SK-N-SH (cell line): ENCODE measurements around the gene FAM184A. TPM values are rescaled to one million over a fixed set of nuclear protein-coding genes. Genes with fewer than 3 reads are reported as not detected.

Source experiments
- CTCF ChIA-PET: fragments of 300-600, 350-600 bp; formaldehyde crosslinking; extraction: SDS; loops from one replicate; lab custom pipeline; 2021; lab: Yijun Ruan, JAX
- POLR2A ChIA-PET: fragments of 350-600 bp; sonication (Branson Sonifier 250); formaldehyde crosslinking; extraction: SDS; loops from one replicate; lab custom pipeline; 2020; ENCODE audit warnings: antibody characterized with exemption, inconsistent platforms; lab: Yijun Ruan, JAX
- DNase-seq: peaks from one replicate; pipeline ENCODE4 v3.0.0; 2012
- H2AFZ ChIP-seq: fragments of 200-600 bp; sonication (generic); 2 replicates; pipeline ENCODE4 v1.8.1; 2016; ENCODE audit warnings: antibody characterized with exemption, mild to moderate bottlenecking, low read depth
- H3F3A ChIP-seq: fragments of 200-600 bp; sonication (generic); replicated peaks from 2 replicates; pipeline ENCODE3; 2016; ENCODE audit warnings: antibody characterized with exemption, mild to moderate bottlenecking; ENCODE audit not compliant: insufficient read depth
- H3K27ac ChIP-seq, 2 experiments: fragments of 200-500 bp in 1 of 2; fragments of 200-600 bp in 1 of 2; sonication (Bioruptor generic) in 1 of 2; sonication (generic), shearing (Covaris generic) in 1 of 2; 2 replicates each; pipeline versions ENCODE4 v1.5.1 to v1.6.1; 2014 to 2016; ENCODE audit warnings: low read depth in 2 of 2, inconsistent platforms in 1 of 2, low read length in 1 of 2, mild to moderate bottlenecking in 1 of 2, mixed read lengths in 1 of 2
- H3K27me3 ChIP-seq: fragments of 200-600 bp; sonication (generic), shearing (Covaris generic); 2 replicates; pipeline ENCODE4 v1.6.1; 2016; ENCODE audit warnings: mixed run types; ENCODE audit not compliant: insufficient read depth
- H3K36me3 ChIP-seq, 2 experiments: fragments of 200-500 bp in 1 of 2; fragments of 200-600 bp in 1 of 2; sonication (Bioruptor generic) in 1 of 2; sonication (generic) in 1 of 2; replicated peaks in 1 of 2; 2 replicates each; pipeline versions ENCODE3 to v1.5.1; 2014 to 2016; ENCODE audit warnings: low read length in 1 of 2, mild to moderate bottlenecking in 1 of 2; ENCODE audit not compliant: insufficient read depth in 2 of 2, control insufficient read depth in 1 of 2
- H3K4me1 ChIP-seq, 2 experiments: fragments of 200-500 bp in 1 of 2; fragments of 200-600 bp in 1 of 2; sonication (Bioruptor generic) in 1 of 2; sonication (generic), shearing (Covaris generic) in 1 of 2; 2 replicates each; pipeline versions ENCODE4 v1.5.1 to v1.6.1; 2014 to 2016; ENCODE audit warnings: low read depth in 1 of 2, low read length in 1 of 2, mixed run types in 1 of 2; ENCODE audit not compliant: insufficient read depth in 2 of 2, control insufficient read depth in 1 of 2
- H3K4me2 ChIP-seq: fragments of 200-600 bp; sonication (generic), shearing (Covaris generic); 2 replicates; pipeline ENCODE4 v1.6.1; 2017; ENCODE audit warnings: mixed run types
- H3K4me3 ChIP-seq, 2 experiments: fragments of 200-500 bp in 1 of 2; fragments of 200-600 bp in 1 of 2; sonication (Bioruptor generic) in 1 of 2; sonication (generic), shearing (Covaris generic) in 1 of 2; 2 replicates each; pipeline versions ENCODE4 v1.5.1 to v1.8.1; 2014 to 2016; ENCODE audit warnings: low read depth in 2 of 2, inconsistent platforms in 1 of 2, low read length in 1 of 2, mild to moderate bottlenecking in 1 of 2, mixed read lengths in 1 of 2, moderate library complexity in 1 of 2
- H3K79me2 ChIP-seq: fragments of 200-600 bp; sonication (generic); 2 replicates; pipeline ENCODE4 v1.8.1; 2017; ENCODE audit warnings: mild to moderate bottlenecking; ENCODE audit not compliant: insufficient read depth
- H3K9ac ChIP-seq: fragments of 200-600 bp; sonication (generic); 2 replicates; pipeline ENCODE4 v1.6.1; 2017; ENCODE audit warnings: mixed run types
- H3K9me2 ChIP-seq: fragments of 200-600 bp; sonication (generic); 2 replicates; pipeline ENCODE4 v1.6.1; 2017; ENCODE audit warnings: mixed run types
- H3K9me3 ChIP-seq: fragments of 200-600 bp; sonication (generic); 2 replicates; pipeline ENCODE4 v1.6.1; 2017; ENCODE audit warnings: mixed run types, mild to moderate bottlenecking, moderate library complexity
- H4K20me1 ChIP-seq: fragments of 200-600 bp; sonication (generic); 2 replicates; pipeline ENCODE4 v1.6.1; 2017; ENCODE audit warnings: mild to moderate bottlenecking, mixed run types; ENCODE audit not compliant: insufficient read depth
- CHD2 ChIP-seq: fragments of 150-350 bp; IDR thresholded peaks from 2 replicates; pipeline ENCODE4 v1.6.1; 2018; ENCODE audit warnings: low read length; ENCODE audit not compliant: partially characterized antibody
- ELF1 ChIP-seq: IDR thresholded peaks from 2 replicates; pipeline ENCODE4 v1.4.0; 2012
- EZH2phosphoT487 ChIP-seq: fragments of 200-600 bp; sonication (generic); IDR thresholded peaks from 2 replicates; pipeline ENCODE4 v1.6.1; 2017; ENCODE audit warnings: low read depth, mixed run types, mild to moderate bottlenecking, antibody characterized with exemption, moderate library complexity, borderline replicate concordance
- GATA2 ChIP-seq: sonication (generic); formaldehyde crosslinking; IDR thresholded peaks from 2 replicates; pipeline ENCODE4 v1.5.0; 2020; ENCODE audit warnings: mild to moderate bottlenecking, missing genetic modification reagents
- JUND ChIP-seq: IDR thresholded peaks from 2 replicates; pipeline ENCODE4 v1.4.0; 2012
- MXI1 ChIP-seq: IDR thresholded peaks from 2 replicates; pipeline ENCODE4 v1.6.1; 2012; ENCODE audit warnings: mild to moderate bottlenecking, low read depth, low read length, improper control_type of control experiment
- NRF1 ChIP-seq: IDR thresholded peaks from 2 replicates; pipeline ENCODE4 v1.6.1; 2012; ENCODE audit warnings: low read depth, mild to moderate bottlenecking, low read length
- RAD21 ChIP-seq: IDR thresholded peaks from 2 replicates; pipeline ENCODE4 v1.6.1; 2012; ENCODE audit warnings: mild to moderate bottlenecking, low read length
- RCOR1 ChIP-seq: fragments of 150-350 bp; IDR thresholded peaks from 2 replicates; pipeline ENCODE4 v1.6.1; 2017; ENCODE audit warnings: antibody characterized with exemption, low read length
- SMC3 ChIP-seq: IDR thresholded peaks from 2 replicates; pipeline ENCODE4 v1.6.1; 2012; ENCODE audit warnings: low read depth, low read length, improper control_type of control experiment
- TAF1 ChIP-seq: IDR thresholded peaks from 2 replicates; pipeline ENCODE4 v1.6.1; 2012; ENCODE audit warnings: low read depth, mild to moderate bottlenecking, low read length, moderate library complexity, borderline replicate concordance
- TCF12 ChIP-seq: IDR thresholded peaks from 2 replicates; pipeline ENCODE4 v1.4.0; 2012
- TEAD4 ChIP-seq: IDR thresholded peaks from 2 replicates; pipeline ENCODE4 v1.4.0; 2012; ENCODE audit warnings: mild to moderate bottlenecking, borderline replicate concordance; ENCODE audit not compliant: insufficient read depth
- YY1 ChIP-seq: IDR thresholded peaks from 2 replicates; pipeline ENCODE4 v1.4.0; 2012; ENCODE audit warnings: low read depth, mild to moderate bottlenecking
- WGBS: methylation state at CpG from one replicate; pipeline ENCODE4 v1.1.6; 2017; ENCODE audit warnings: low lambda C conversion rate; 5-methylcytosine and 5-hydroxymethylcytosine counted together
- polyA plus RNA-seq, 3 experiments: library from polyadenylated mRNA; depleted of rRNA; stranded (reverse); fragments of >200 nt; gene quantifications; 2 replicates each; pipeline ENCODE4 v1.2.3, GENCODE V29; 2012
- TF ChIP-seq, protein P1 (sequence below): fragments of 200-600 bp; sonication (generic); IDR thresholded peaks from 2 replicates; pipeline ENCODE4 v1.6.1; 2017; ENCODE audit warnings: antibody characterized with exemption, mild to moderate bottlenecking, moderate library complexity
- TF ChIP-seq, protein P2 (sequence below): IDR thresholded peaks from 2 replicates; pipeline ENCODE4 v1.4.0; 2012; ENCODE audit warnings: low read depth, borderline replicate concordance
- TF ChIP-seq, protein P3 (sequence below): fragments of 150-350 bp; IDR thresholded peaks from 2 replicates; pipeline ENCODE4 v1.6.1; 2016; ENCODE audit warnings: mild to moderate bottlenecking, low read depth, low read length

FAM184A gene
- polyA plus RNA-seq, 1 of the 3 experiments (the other 2 are of a cell fraction), result 0.38 TPM

DNA sequence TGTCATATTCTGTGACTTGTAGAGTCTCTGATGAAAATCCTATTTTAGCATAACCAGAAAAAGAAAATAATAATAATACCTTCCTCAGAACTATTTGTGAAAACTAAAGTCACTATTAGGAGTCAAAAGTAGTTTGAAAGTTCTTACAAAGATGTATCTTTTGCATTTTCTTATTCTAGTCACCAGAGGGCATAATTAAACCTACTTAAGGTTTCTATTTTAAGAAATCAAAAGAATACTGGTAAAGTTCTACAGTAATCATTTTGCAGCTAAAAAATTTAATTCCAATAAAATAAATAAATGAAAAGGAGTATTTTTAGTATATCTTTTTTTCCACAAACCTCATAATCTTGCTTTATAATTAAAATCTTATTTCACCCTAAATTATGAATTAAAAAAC lies 115.5 kb downstream of the FAM184A start:
- no peak for DNase-seq
- Histone ChIP-seq H3K4me2 (no peak overlapping the region), H3K9me3 (no peaks in the 10 kb centered on the region; the same call in 1 of the 2 replicates), H3K4me3 (no peak overlapping the region), H3K4me1 (no peaks in the 10 kb centered on the region), H3K79me2 (no peaks in the 10 kb centered on the region), H3F3A (no peaks in the 10 kb centered on the region), H3K27ac (no peak overlapping the region), H3K36me3 (no peaks in the 10 kb centered on the region), H3K9me2 (no peaks in the 10 kb centered on the region; the same call in 1 of the 2 replicates), H3K27me3 (no peaks in the 10 kb centered on the region), H3K9ac (no peak overlapping the region), H2AFZ (peak overlapping the region; percentile 11; the same call in 1 of the 2 replicates), H4K20me1 (no peaks in the 10 kb centered on the region)
- TF ChIP-seq, protein P1, sequence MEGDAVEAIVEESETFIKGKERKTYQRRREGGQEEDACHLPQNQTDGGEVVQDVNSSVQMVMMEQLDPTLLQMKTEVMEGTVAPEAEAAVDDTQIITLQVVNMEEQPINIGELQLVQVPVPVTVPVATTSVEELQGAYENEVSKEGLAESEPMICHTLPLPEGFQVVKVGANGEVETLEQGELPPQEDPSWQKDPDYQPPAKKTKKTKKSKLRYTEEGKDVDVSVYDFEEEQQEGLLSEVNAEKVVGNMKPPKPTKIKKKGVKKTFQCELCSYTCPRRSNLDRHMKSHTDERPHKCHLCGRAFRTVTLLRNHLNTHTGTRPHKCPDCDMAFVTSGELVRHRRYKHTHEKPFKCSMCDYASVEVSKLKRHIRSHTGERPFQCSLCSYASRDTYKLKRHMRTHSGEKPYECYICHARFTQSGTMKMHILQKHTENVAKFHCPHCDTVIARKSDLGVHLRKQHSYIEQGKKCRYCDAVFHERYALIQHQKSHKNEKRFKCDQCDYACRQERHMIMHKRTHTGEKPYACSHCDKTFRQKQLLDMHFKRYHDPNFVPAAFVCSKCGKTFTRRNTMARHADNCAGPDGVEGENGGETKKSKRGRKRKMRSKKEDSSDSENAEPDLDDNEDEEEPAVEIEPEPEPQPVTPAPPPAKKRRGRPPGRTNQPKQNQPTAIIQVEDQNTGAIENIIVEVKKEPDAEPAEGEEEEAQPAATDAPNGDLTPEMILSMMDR, result peak; percentile 55
- no peak for TF ChIP-seq JUND
- ChIA-PET POLR2A (no interaction called here), CTCF (interaction anchor here (1.0 to 2.7 kb wide), 6 partner anchors 9 to 382 kb away, joined by 3 to 26 read pairs (median 4); partner anchors contain the start of gene FAM184A)

DNA sequence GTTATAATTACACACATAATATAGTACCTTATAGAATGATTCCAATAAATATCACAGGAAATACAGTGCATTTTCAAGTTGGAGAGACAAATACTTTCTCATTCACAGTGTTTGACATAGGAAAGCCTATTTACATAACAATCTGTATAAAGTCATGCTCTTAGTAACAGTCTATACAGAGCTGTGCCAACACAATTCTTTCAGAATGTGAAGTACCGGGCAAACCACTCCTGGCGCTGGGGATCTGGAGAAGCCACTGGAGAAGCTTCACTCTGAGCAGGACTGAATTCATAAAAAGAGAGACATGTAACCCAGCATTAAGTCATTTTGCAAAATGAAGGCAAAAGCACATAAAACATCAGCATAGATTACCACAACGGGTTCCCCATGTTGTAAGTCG lies 118.6 kb downstream of the FAM184A start:
- Histone ChIP-seq H3K4me1 (no peaks in the 10 kb centered on the region), H3K27me3 (no peaks in the 10 kb centered on the region)
- CTCF ChIA-PET, result interaction anchor here (1.5 kb wide), 1 partner anchor 151 kb away, joined by 10 read pairs; no protein-coding TSS in a partner anchor

More for the DNA sequence above, 118.6 kb downstream of the FAM184A start:
- no peaks in the 10 kb centered on the region; the same call in 1 of the 2 replicates for H3K9me2 ChIP-seq
- TF ChIP-seq RAD21, result no peak
- TF ChIP-seq TAF1, result no peak
- TF ChIP-seq, protein P2, sequence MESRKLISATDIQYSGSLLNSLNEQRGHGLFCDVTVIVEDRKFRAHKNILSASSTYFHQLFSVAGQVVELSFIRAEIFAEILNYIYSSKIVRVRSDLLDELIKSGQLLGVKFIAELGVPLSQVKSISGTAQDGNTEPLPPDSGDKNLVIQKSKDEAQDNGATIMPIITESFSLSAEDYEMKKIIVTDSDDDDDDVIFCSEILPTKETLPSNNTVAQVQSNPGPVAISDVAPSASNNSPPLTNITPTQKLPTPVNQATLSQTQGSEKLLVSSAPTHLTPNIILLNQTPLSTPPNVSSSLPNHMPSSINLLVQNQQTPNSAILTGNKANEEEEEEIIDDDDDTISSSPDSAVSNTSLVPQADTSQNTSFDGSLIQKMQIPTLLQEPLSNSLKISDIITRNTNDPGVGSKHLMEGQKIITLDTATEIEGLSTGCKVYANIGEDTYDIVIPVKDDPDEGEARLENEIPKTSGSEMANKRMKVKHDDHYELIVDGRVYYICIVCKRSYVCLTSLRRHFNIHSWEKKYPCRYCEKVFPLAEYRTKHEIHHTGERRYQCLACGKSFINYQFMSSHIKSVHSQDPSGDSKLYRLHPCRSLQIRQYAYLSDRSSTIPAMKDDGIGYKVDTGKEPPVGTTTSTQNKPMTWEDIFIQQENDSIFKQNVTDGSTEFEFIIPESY, result no peak
- TF ChIP-seq JUND, result no peak
- TF ChIP-seq SMC3, result no peak
- no peak for TF ChIP-seq MXI1
- TF ChIP-seq, protein P3, sequence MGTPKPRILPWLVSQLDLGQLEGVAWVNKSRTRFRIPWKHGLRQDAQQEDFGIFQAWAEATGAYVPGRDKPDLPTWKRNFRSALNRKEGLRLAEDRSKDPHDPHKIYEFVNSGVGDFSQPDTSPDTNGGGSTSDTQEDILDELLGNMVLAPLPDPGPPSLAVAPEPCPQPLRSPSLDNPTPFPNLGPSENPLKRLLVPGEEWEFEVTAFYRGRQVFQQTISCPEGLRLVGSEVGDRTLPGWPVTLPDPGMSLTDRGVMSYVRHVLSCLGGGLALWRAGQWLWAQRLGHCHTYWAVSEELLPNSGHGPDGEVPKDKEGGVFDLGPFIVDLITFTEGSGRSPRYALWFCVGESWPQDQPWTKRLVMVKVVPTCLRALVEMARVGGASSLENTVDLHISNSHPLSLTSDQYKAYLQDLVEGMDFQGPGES, result no peak
- TF ChIP-seq TCF12, result no peak
- TF ChIP-seq ELF1, result no peak
- TF ChIP-seq TEAD4, result no peak
- no peak for TF ChIP-seq GATA2 (CRISPR knock-in tag)
- TF ChIP-seq EZH2phosphoT487, result no peak
- no peak for TF ChIP-seq NRF1
- TF ChIP-seq RCOR1, result no peak
- no peak for TF ChIP-seq CHD2
- TF ChIP-seq YY1, result no peak
- TF ChIP-seq, all 33 proteins: peak for 0
- H3K79me2 ChIP-seq, result no peaks in the 10 kb centered on the region
- H3K9me3 ChIP-seq, result no peaks in the 10 kb centered on the region; the same call in 1 of the 2 replicates
- no peak overlapping the region for H2AFZ ChIP-seq
- H3F3A ChIP-seq, result no peaks in the 10 kb centered on the region
- no peak overlapping the region for H3K27ac ChIP-seq
- WGBS, result 93% methylated on average over 4 of the region's 4 CpGs
- H3K4me3 ChIP-seq, result no peak overlapping the region
- no peak for DNase-seq
- no peaks in the 10 kb centered on the region for H4K20me1 ChIP-seq
- H3K4me2 ChIP-seq, result no peak overlapping the region
- POLR2A ChIA-PET, result no interaction called here
- no peaks in the 10 kb centered on the region for H3K36me3 ChIP-seq
- H3K9ac ChIP-seq, result no peak overlapping the region
